Keratinocyte (primary cell): ENCODE results near the gene FAF1. TPM values are rescaled to one million over a fixed set of nuclear protein-coding genes. Genes with fewer than 3 reads are reported as not detected.
A peak's percentile ranks its signal among the peaks of the same experiment; 100 is the strongest.
"Not testable (repeated sequence)": the region's sequence is repeated elsewhere in the genome, so short reads cannot be mapped to it uniquely, and the experiment has no call there.

Source experiments
- DNase-seq: peaks from one replicate; pipeline ENCODE4 v3.0.0-alpha.2; 2011; ENCODE audit warnings: low read depth, missing footprints, low spot score
- FAIRE-seq: peaks from 2 replicates; lab custom pipeline; 2011; peaks lifted over from hg19 to GRCh38; lab: Jason Lieb, UNC
- H2AFZ ChIP-seq: 2 replicates; pipeline ENCODE4 v1.6.0; 2012; ENCODE audit warnings: low read length, control low read depth, inconsistent platforms; ENCODE audit not compliant: control insufficient read depth
- H3K27ac ChIP-seq: 2 replicates; pipeline ENCODE4 v1.5.1; 2011; ENCODE audit warnings: low read length; ENCODE audit not compliant: control insufficient read depth, insufficient read depth
- H3K27me3 ChIP-seq: 3 replicates; pipeline ENCODE4 v1.6.0; 2011; ENCODE audit warnings: low read length; ENCODE audit not compliant: control insufficient read depth, insufficient read depth; ENCODE audit errors: extremely low read depth
- H3K36me3 ChIP-seq, 2 experiments: 2 replicates in 1 of 2; 3 replicates in 1 of 2; pipeline ENCODE4 v1.5.1; 2011; ENCODE audit warnings: low read length in 2 of 2, mild to moderate bottlenecking in 1 of 2; ENCODE audit not compliant: control insufficient read depth in 2 of 2, insufficient read depth in 2 of 2; ENCODE audit errors: extremely low read depth in 1 of 2
- H3K4me1 ChIP-seq: 3 replicates; pipeline ENCODE4 v1.5.1; 2011; ENCODE audit warnings: low read length; ENCODE audit not compliant: control insufficient read depth, insufficient read depth; ENCODE audit errors: extremely low read depth
- H3K4me2 ChIP-seq: 3 replicates; pipeline ENCODE4 v1.6.0; 2011; ENCODE audit warnings: low read depth, low read length; ENCODE audit not compliant: control insufficient read depth, insufficient read depth; ENCODE audit errors: extremely low read depth
- H3K4me3 ChIP-seq, 3 experiments: fragments of 200-600 bp in 1 of 3; sonication (generic) in 1 of 3; 2 replicates in 2 of 3; 3 replicates in 1 of 3; pipeline ENCODE4 v1.5.1; 2011 to 2016; ENCODE audit warnings: low read length in 3 of 3, mild to moderate bottlenecking in 3 of 3, control low read depth in 2 of 3, inconsistent platforms in 1 of 3, low read depth in 1 of 3, mixed read lengths in 1 of 3, mixed run types in 1 of 3, moderate library complexity in 1 of 3; ENCODE audit not compliant: control insufficient read depth in 2 of 3, insufficient read depth in 2 of 3; ENCODE audit errors: extremely low read depth in 1 of 3
- H3K79me2 ChIP-seq: 2 replicates; pipeline ENCODE4 v1.6.0; 2012; ENCODE audit warnings: low read length; ENCODE audit not compliant: control insufficient read depth, insufficient read depth
- H3K9ac ChIP-seq: 3 replicates; pipeline ENCODE4 v1.6.0; 2011; ENCODE audit warnings: low read length; ENCODE audit not compliant: control insufficient read depth, insufficient read depth; ENCODE audit errors: extremely low read depth
- H3K9me1 ChIP-seq: 3 replicates; pipeline ENCODE4 v1.6.0; 2011; ENCODE audit warnings: low read length; ENCODE audit not compliant: control insufficient read depth, insufficient read depth; ENCODE audit errors: extremely low read depth
- H3K9me3 ChIP-seq: 2 replicates; pipeline ENCODE4 v1.5.1; 2012; ENCODE audit warnings: low read depth, low read length; ENCODE audit not compliant: control insufficient read depth
- H4K20me1 ChIP-seq: 3 replicates; pipeline ENCODE4 v1.6.0; 2011; ENCODE audit warnings: low read length; ENCODE audit not compliant: control insufficient read depth, insufficient read depth; ENCODE audit errors: extremely low read depth
- CTCF ChIP-seq, 3 experiments: IDR thresholded peaks in 1 of 3; conservative IDR thresholded peaks in 1 of 3; optimal IDR thresholded peaks in 1 of 3; 2 replicates in 2 of 3; 3 replicates in 1 of 3; pipeline versions ENCODE3 to v1.5.1; 2011; ENCODE audit warnings: low read length in 3 of 3, mild to moderate bottlenecking in 3 of 3, moderate library complexity in 2 of 3, control low read depth in 1 of 3, inconsistent platforms in 1 of 3; ENCODE audit not compliant: insufficient read depth in 2 of 3; ENCODE audit errors: extremely low read depth in 1 of 3
- EZH2 ChIP-seq: IDR thresholded peaks from one replicate; pipeline ENCODE4 v1.6.1; 2012; ENCODE audit warnings: inconsistent platforms, mild to moderate bottlenecking, low read length, moderate library complexity
- dilution Hi-C: fragments of 300-500 bp; cut with MboI; formaldehyde crosslinking; loops from one replicate; pipeline ENCODE4 v1.7.0; 2020; ENCODE audit warnings: low sequenced_read_pairs; ENCODE audit not compliant: extremely low pct_ligation_motif_present
- polyA plus RNA-seq, 5 experiments: library from polyadenylated mRNA; depleted of rRNA in 3 of 5; stranded (reverse) in 3 of 5; stranded (forward) in 1 of 5; unstranded in 1 of 5; fragments of >200 nt; gene quantifications; 1 replicate in 1 of 5; 2 replicates in 3 of 5; 3 replicates in 1 of 5; pipeline versions ENCODE4 v1.2.1 to v1.2.3, GENCODE V29; 2011 to 2012; ENCODE audit warnings: missing spikeins in 2 of 5, low read depth in 1 of 5, low replicate concordance in 1 of 5

FAF1 gene
- polyA plus RNA-seq, 1 donor (not counting 4 experiments of a cell fraction or from before 2014, with no cell fraction given): 33.1 TPM

- H3K79me2 ChIP-seq: no peaks in the 10 kb centered on the region
- H3K27ac ChIP-seq: no peak overlapping the region
- TF ChIP-seq CTCF (optimal IDR thresholded peaks at IDR 0.05 in 1 of 3, IDR thresholded peaks at IDR 0.05 in 1 of 3, conservative IDR thresholded peaks at IDR 0.05 in 1 of 3; ENCODE audit: extremely low read depth in 1 of 3, insufficient read depth in 2 of 3, low read length in 3 of 3): no peak
- TF ChIP-seq EZH2: no peak
- H3K36me3 ChIP-seq: peaks cover 0 to 2% of the 10 kb centered on the region in 2 experiments
- no peak overlapping the region for H3K4me2 ChIP-seq
- no peak overlapping the region for H3K9ac ChIP-seq
- no peaks in the 10 kb centered on the region for H3K9me3 ChIP-seq
- H3K4me1 ChIP-seq: no peaks in the 10 kb centered on the region
- no peaks in the 10 kb centered on the region for H4K20me1 ChIP-seq
- no peak overlapping the region for H3K4me3 ChIP-seq
- dilution Hi-C loops: no loop called here
- no peaks in the 10 kb centered on the region for H3K27me3 ChIP-seq
- H2AFZ ChIP-seq: no peak overlapping the region
- H3K9me1 ChIP-seq: peaks cover 2% of the 10 kb centered on the region
- DNase-seq (no peak), FAIRE-seq (no peak)
These were observed 217.5 kb downstream of the FAF1 start for GRCh38 chr1:50742523-50742922.

GRCh38 chr1:50739125-50739524, 220.9 kb downstream of the FAF1 start:
- no peaks in the 10 kb centered on the region for H4K20me1 ChIP-seq
- no peaks in the 10 kb centered on the region for H3K79me2 ChIP-seq
- DNase-seq (no peak), FAIRE-seq (no peak)
- peaks cover 2% of the 10 kb centered on the region for H3K9me1 ChIP-seq
- no peak overlapping the region for H3K4me2 ChIP-seq
- no peak overlapping the region for H3K4me3 ChIP-seq
- no peak overlapping the region for H3K9ac ChIP-seq
- dilution Hi-C loops: no loop called here
- H3K36me3 ChIP-seq: peaks cover 0 to 2% of the 10 kb centered on the region in 2 experiments
- H2AFZ ChIP-seq: no peak overlapping the region
- H3K27ac ChIP-seq: no peak overlapping the region
- no peak for TF ChIP-seq EZH2
- H3K4me1 ChIP-seq: no peaks in the 10 kb centered on the region
- H3K9me3 ChIP-seq: no peaks in the 10 kb centered on the region
- no peaks in the 10 kb centered on the region for H3K27me3 ChIP-seq

GRCh38 chr1:50735443-50735842, 224.6 kb downstream of the FAF1 start:
- Histone ChIP-seq H3K36me3 (peaks cover 0 to 2% of the 10 kb centered on the region in 2 experiments), H3K9me1 (no peaks in the 10 kb centered on the region), H3K4me2 (no peak overlapping the region), H3K4me1 (no peaks in the 10 kb centered on the region), H3K4me3 (no peak overlapping the region), H3K9me3 (no peaks in the 10 kb centered on the region), H3K27ac (no peak overlapping the region), H3K9ac (no peak overlapping the region), H3K79me2 (no peaks in the 10 kb centered on the region), H4K20me1 (no peaks in the 10 kb centered on the region), H3K27me3 (no peaks in the 10 kb centered on the region), H2AFZ (no peak overlapping the region)
- no peak for TF ChIP-seq EZH2
- peak in 1 of 3 experiments; percentile 27 for TF ChIP-seq CTCF (optimal IDR thresholded peaks at IDR 0.05 in 1 of 3, IDR thresholded peaks at IDR 0.05 in 1 of 3, conservative IDR thresholded peaks at IDR 0.05 in 1 of 3; ENCODE audit: extremely low read depth in 1 of 3, insufficient read depth in 2 of 3, low read length in 3 of 3)
- DNase-seq (no peak), FAIRE-seq (no peak)
- dilution Hi-C loops: no loop called here

- DNase-seq, H2AFZ ChIP-seq, H3K27ac ChIP-seq, H3K4me3 ChIP-seq, H4K20me1 ChIP-seq, H3K27me3 ChIP-seq, H3K36me3 ChIP-seq, H3K9me1 ChIP-seq, H3K4me2 ChIP-seq, H3K4me1 ChIP-seq, FAIRE-seq, H3K9ac ChIP-seq, H3K79me2 ChIP-seq, dilution Hi-C loops, H3K9me3 ChIP-seq: not testable (repeated sequence)
These were observed 232.5 kb downstream of the FAF1 start for GRCh38 chr1:50727578-50727977.
